Measurements from ENCODE around the gene TRANK1.

Gene TRANK1

DNA sequence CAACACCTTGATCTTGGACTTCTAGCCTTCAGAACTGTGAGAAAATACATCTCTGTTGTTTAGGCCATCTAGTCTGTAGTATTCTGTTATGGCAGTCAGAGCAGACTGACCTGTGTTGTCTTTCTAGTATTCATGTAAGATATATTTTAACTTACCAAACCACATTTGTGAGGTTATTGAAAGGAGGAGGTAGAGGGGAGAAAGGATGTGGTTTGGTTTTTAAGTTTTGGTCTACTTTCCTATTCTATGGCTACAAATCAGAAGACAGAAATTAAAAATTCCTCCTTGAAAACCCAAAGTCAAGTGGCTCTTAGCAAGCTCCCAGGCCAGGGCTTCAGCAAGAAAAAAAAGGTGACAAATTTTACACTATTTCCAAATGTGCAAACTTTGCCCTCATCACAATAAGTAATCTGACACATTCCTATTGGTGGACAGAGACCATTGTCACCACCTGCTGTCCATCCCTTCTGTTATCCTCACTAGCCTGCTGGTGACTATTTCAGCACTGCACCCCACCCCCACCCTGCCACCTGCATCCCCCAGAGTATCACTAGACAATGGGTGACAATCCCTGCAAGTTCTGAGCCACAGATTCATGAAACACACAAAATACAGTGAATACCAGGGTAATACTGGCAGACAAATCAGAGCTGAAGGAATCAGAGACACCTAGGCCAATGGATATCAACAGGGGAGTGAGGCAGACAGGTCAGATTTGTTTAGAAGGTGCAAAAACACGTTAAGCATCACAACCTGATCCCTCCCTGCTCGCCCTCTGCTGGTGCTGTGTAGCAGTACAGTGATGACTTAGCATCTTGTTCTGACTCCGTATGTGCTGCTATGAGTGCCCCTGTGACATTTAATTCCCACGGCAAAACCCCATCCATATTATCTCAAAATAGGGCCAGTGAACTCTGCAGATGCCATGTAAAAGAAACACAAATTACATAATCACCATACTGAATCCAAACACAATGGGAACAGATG, 101.5 kb downstream of the TRANK1 start:
- peak; percentile 38 to 43 for DNase-seq (ENCODE audit: low read depth in 2 of 2)

DNA sequence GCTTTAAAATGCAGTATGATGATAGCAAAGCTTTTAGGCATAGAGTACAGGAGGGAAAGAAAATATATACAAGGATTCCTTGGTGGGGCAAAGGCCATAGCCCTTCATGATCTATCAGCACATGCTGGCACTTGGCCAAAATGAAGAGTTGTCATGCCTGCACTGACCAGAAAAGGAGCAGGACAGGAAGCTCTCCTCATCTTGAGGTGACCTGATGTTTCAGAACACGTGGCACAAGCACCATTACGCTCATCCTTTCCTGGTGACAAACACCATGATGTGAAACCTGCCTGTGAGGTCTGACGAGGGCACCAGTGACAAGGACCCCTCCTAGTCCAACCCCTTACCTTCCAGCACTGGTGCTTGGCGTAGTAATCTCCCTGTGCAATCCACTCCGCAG, 102.6 kb downstream of the TRANK1 start:
- peak in 1 of 2 donors; percentile 1 for DNase-seq (ENCODE audit: low read depth in 2 of 2)

DNA sequence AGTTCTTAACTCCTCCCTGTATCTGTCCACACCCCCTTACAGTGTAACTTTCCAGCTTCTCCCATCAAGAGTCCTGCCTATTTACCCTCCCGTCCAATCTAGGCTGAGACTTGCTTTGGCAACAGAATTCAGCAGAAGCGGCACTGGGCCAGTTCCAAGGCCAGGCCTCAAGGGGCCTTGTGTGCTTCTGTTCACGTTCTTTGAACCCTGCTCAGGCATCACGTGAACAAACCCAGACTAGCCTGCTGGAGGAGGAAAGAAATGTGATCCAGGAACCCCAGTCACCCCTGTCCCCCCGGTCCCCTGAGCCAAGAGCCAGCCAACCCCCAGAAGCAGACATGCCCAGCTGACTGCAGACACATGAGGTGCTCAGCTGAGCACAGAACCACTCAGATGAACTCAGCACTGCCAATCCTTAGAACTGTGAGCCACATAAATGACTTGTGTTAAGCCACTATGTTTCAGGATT, 104.4 kb downstream of the TRANK1 start:
- DNase-seq (ENCODE audit: low read depth in 2 of 2), result no peak

DNA sequence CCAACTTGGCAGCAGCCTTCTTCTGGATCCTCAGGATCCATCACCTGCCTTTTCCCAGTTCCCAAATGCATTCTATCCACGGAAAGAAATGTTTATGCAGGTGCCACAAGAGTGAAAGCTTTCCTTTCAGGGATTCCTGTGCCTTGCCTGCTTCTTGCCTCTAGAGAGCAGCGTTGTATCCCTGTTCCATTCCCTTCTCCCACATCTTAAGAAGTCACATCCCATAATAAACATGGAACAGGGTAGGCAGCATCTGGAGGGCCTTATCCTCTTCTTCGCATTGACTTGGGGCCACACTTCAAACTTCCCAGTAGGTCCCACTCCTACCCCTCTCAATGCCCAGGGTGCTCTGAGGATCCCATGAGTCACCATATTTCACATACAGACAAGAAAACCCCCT, 107.8 kb downstream of the TRANK1 start:
- no peak for DNase-seq (ENCODE audit: low read depth in 2 of 2)

DNA sequence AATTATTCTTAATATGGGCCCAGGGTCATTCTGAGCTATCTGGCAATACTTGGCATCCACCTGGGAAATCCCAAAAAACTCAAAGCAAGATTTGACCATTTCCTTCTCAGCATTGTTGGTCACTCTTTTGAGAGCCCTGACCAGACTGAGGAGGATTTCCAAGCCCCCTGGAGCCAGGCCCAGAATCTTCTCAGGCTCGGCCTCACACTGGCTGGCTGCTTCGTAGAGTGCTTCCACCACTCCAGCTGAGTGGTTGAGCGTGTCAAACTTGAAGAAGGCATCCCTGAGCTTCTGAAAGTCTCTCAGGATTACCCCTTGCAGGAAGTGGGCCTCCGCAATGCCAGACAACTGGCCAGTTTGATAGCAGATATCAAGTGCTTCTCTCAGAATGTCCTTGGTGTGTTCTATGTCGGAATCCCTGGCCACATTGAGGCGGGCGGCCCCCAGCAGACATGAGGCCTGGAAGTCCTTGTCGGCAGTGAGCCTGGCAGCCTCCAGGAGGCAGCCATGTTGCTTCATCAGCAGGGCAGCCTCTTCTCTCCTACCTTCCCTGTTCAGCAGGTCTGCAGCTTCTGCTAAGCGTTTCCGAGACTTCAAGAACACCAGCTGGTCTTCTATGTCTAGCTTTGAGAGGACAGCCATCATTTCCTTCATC, 111.6 kb downstream of the TRANK1 start:
- no peak for DNase-seq (ENCODE audit: low read depth in 2 of 2)

DNA sequence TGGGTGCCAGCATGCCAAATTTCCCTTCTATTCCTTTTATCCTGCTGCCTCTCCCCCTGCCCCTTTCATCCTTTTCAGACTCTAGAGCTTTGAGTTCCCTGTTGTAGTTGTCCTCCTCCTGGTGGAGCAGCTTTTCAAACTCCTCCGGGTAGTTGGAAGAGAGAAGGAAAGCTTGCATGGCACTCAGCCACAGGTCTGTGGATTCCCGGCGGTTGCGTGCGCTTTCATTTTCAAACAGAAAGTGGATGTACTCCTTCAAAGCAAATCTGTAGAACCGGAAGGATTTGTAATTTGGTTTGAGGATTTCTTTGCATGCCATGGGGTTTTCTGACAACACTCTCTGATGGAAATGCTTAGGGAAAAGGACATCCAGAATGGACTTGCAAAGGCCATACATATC, 112.4 kb downstream of the TRANK1 start:
- DNase-seq (ENCODE audit: low read depth in 2 of 2), result no peak

DNA sequence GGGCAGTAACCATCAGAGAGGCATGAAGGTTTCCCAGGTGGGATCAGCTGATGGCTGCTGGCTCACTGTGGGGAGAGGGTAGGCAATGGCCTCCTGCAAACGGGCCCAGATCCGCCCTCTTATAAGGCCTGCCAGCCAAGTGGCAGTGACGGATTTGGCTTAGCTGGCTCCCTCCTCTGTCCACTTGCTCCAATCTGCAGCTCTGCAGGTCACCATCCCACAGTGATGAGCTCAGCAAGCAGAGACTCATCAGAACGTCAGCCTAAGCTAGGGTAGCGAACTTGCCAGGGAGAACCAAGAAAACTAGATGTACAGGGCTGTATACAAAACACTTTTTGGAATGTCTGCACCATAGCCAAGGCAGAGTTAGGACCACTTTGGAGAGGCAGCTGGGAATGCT, 117.7 kb downstream of the TRANK1 start:
- DNase-seq (ENCODE audit: low read depth in 2 of 2), result no peak

DNA sequence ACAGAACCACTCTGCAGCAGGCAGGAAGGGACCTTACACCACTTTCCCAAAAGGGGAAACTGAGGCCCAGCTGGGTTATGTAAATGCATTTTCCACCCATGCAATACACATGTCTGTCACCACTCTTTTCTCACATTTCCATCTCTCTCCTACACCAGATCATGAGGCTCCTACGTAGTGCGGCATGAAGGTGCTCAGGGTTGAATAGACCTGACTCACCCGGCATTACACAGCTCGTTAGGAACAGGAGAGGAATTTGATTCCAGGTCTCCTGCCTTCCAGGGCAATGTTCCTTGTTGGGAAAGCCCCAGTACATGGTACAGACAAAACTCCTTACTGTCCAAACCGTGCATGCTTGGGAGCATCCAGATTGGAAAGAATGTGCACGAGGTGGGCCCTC, 118.6 kb downstream of the TRANK1 start:
- DNase-seq (ENCODE audit: low read depth in 2 of 2), result no peak

DNA sequence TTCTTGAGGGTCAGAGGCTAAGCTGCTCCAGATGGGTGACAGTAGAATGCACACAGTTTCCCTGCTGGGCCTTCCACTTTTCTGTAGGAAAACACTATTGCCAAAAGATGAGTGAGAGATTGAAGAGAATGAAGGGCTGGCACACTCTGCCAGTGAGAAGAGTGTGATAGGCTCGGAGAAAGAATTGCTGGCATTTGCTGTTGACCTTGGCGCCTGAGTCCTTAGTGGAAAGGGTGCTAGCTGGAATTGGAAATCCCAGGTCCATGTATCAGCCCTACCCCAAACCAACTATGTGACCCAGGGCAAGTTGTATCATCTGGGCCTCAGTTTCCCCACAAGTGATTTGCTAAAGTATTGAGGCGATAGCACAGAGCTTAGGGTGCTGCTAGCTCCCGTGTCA, 120.4 kb downstream of the TRANK1 start:
- DNase-seq (ENCODE audit: low read depth in 2 of 2), result no peak

DNA sequence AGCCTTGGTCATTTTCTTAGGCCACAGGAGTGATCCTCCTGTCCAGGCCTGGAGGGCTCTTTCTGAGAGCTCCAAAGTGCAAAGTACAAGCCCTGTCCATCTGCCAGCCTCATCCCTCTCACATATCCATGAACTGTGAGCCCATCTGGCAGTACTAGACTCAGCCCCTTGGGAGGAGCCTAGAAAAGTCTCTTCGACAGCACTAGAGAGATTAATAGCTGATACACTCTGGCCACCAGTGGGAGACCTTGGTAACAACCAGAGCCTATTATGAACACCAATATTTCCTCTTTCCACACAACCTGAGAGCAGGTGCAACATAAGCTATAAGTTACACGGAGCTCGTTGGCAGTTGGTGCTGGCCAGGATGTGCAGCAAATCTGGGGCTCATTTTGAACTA, 121.0 kb downstream of the TRANK1 start:
- no peak for DNase-seq (ENCODE audit: low read depth in 2 of 2)

DNA sequence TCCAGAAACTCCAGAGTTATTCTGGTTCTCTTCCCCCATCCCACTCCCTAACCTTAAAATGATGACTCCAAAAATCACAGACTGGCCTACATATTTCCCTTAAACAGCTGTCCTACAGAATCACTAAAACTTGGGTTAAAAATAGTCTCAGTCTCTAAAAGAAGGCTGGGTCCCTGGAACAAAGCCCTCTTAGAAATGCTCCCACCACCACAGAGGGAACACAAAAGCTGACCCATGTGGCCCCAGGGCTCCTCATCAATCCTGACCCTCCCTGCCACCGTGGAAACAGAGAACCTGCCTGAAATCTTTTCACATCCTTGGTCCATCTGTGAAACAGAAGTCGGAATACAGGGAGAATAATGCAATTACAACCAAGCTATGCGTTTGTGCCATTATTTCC, 124.8 kb downstream of the TRANK1 start:
- DNase-seq (ENCODE audit: low read depth in 2 of 2), result no peak

DNA sequence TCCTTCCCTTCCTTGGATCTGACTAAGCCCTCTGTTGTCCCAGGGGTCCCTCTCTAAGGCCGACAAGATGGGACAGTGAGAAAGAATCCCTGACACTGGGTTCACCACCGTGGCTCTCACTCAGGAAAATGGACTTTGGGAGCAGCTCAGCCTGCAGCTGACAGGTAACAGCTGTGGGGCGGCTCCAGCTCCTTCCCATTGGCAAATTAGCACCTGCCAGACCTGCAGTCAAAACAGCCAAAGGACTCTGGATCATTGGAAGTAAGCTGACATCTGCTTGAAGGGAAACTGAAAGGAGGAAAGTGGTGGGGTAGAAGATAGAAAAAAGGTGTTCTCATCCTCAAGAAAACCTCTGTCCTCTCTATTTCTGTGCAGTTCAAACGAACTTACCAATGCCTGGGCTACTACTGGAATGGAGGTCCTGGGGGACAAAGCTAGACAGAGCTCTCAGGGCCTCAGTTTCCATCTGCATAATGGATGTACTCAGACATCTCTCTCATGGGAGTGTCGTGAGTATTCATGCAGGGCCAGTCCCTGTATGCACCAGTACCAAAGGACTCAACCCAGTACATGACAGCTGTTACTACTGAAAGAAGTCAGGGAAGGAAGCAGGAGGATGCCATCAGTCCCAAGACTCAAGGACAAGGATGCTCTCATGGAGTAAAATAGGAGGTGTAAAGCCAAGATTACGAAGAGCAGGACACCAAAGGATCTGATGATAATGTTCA, 126.9 kb downstream of the TRANK1 start:
- DNase-seq (ENCODE audit: low read depth in 2 of 2), result no peak

DNA sequence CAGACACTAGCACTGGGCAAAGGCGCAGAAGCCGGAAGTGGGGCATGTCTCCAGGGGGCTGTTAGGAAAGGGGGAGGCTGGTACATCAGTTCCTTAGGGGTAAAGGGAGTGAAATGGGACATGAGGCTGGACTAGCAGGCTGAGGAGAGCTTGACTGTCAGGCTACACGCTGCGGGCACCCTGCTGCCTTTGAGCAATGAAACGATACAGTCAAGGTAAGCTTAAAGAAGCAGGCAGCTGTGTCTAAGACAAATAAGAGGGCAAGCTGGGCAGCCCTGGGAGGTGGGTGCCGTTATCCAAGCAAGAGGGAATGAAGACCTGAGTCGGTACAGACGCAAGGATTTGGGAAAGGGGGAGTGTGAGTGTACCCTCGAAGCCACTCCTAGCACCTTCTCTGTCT, 129.5 kb downstream of the TRANK1 start:
- DNase-seq (ENCODE audit: low read depth in 2 of 2), result no peak

DNA sequence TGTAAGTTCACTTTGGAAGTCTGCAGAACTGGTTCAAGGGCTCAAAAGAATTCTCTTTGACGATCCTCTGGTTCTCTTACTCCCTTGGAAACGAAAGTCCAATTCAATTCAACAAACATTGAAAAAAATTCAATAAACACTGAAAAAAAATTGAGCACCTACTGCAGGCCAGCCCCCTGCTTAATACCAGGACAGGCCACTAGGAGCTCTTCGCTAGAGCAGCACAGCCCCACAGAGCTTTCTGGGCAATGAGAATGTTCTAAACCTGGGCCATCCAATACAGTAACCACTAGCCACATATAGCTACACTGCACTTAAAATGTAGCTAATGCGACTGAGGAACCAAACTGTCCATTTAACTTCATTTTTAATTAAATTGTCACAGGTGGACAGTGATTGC, 130.1 kb downstream of the TRANK1 start:
- DNase-seq (ENCODE audit: low read depth in 2 of 2), result no peak

DNA sequence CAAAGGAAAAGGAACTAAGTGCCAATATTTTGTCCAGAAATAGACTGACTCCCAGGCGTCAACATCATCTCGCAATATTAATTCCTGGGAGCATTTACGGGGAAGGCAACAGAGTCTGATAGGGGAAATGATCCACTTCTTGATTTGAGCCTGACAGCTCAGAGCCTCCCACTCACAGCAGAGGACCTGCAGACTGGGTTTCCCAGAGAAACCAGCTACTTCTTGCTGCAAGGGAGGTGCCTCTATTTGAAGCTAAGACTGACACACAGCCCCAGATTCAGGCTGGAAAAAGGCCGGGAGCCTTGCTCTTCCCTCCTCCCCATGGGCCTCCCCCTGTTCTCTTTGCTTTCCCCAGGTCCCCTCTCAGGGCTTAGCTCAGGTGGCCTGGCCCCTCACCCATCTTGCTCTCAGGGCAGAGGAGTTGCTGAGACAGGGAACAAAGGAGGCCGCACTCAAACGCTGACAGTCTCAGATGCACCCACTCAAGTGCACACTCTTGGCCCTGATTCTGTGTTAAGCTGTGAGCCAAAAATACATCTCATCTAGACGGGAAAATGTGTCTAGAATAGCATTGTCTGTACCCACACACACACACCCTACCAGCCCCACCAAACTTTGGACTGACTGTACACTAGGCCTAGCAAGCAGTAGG, 130.7 kb downstream of the TRANK1 start:
- no peak for DNase-seq (ENCODE audit: low read depth in 2 of 2)

DNA sequence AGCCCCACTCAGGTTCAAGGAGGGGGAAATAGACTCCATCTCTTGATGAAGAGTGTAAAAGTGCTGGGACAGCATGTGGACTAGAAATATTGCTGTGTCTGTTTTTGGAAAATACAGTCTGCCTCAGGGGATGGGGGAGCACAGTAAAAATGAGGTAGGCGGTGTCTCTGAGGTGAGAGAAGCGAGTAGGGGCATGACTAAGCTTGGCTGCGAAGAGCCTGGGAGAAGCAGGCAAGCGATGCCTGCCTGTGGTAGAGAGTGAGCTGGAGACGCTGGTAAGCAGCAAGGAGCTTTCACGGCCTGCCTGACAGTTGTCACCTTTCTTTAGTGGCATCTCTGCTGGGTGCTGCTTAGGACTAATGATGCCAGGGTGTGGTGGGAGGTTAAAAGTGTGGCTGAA, 131.5 kb downstream of the TRANK1 start:
- no peak for DNase-seq (ENCODE audit: low read depth in 2 of 2)

DNA sequence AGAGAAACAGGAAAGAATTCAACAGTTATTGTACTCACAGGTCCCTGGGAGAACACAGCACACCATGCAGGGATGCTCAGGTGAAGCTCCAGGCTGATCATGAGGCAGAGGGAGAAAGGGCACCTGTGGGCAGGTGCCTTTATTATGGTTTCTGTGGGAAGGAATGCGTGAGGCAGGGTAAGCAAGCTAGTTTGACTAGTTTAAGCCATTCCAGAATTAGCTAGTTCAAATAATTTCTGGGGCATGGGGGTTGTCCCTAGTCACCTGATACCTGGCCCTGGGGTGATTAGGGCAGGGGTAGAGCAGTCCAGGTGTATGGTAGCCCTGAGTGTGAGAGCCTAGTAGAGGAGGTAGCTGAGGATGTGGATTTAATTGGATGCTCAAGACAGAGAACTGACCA, 132.6 kb downstream of the TRANK1 start:
- no peak for DNase-seq (ENCODE audit: low read depth in 2 of 2)

DNA sequence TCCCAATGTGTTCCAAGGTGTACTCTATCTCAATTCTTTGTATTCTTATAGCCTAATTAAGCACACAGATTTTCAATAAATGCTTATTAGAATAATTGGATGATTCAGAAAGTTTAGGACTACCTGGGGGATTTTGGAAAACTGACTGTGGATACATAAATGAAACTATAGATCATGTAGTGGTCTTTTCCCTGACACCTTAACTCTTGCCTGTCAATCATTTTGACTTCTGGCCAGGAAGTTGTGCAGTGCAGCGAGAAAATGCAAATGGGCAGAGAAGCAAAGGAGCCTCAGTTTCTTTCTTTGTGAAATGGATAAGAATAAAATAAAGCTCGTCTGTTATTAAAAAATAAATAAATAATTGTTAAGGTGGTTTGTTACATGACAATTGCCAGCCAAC, 133.1 kb downstream of the TRANK1 start:
- DNase-seq (ENCODE audit: low read depth in 2 of 2), result no peak

DNA sequence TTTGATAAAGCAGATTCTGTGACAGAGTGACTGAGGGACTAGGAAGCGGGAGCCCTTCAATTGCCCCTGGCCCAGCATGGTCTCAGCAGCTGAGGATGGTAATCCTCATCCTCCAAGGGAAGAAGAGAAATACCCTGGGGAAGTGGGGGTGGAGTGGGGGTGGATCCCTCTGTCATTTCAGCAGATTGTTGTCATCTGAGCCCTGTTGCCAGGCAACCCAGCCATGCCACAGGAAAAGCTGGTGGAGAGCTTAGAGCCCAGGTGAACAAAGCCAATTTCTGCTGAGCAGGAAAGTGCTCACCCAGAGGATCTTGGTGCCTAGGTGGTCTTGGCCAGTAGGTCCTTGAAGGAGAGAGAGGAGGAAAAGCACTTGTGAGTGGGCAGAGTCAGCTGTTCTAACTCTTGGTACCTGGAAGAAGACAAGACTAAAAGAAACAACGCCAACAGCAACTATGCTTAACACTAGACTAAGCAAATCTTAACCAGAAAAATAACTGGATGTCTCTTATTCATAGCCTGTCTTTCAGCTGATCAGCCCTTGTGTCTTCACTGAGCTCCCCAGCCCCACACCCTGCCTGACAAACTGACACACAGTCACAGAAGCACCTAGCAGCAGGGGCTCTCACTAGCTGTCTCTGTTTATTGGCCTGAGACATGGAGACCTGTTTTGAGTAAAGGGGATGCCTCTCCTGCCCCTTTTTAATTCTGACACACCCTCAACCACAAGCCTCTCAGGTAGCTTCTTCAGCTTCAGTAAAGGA, 140.4 kb downstream of the TRANK1 start:
- DNase-seq (ENCODE audit: low read depth in 2 of 2), result no peak

DNA sequence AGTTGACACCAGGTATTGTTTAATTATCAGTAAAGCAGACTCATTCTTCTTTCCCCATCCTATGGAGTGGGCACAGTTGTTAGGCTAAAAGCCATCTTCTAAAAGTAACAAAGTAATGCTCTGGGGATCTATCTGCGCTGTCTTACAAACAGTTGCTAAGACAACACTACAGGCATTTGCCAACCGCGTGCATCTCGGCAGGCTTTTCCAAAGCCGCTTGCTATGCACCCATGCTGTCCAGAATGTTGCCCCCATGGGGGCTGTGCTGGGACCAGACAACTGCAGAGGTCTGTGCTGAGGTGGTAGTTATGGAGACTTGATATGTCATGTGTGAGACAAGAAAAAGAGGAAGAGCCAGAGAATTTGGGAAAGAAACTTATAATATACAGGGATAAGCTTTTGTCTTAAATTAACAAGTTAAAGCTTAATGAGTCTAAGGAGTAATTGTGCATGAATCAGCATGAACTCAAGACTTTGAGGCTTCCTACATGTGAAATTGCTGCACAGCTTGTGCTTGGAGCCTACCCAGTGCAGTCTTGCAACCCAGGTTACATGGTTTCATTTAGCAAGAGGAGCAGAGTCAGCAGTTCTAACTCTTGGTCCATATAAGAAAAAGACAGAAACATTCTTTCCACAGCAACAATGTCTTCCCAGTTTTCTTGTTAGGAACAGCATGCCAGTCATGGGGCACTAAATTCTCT, 141.6 kb downstream of the TRANK1 start:
- no peak for DNase-seq (ENCODE audit: low read depth in 2 of 2)

All from stimulated activated CD8-positive, alpha-beta memory T cell treated with anti-CD3 and anti-CD28 coated beads, Interleukin-15, amount 100 ng/mL, for 48 hours (primary cell).